HepG2 (cell line): ENCODE measurements around the gene CEP19. TPM values are rescaled to one million over a fixed set of nuclear protein-coding genes. Genes with fewer than 3 reads are reported as not detected.

Experiments
- ATRX ChIP-seq: sonication (generic); formaldehyde crosslinking; IDR thresholded peaks from 2 replicates; pipeline ENCODE4 v1.4.0; 2020; ENCODE audit warnings: missing genetic modification reagents, borderline replicate concordance
- EP300 ChIP-seq, 3 experiments: sonication (generic) in 1 of 3; formaldehyde crosslinking in 1 of 3; IDR thresholded peaks; 2 replicates each; pipeline versions ENCODE4 v1.5.1 to v1.6.1; 2011 to 2020; ENCODE audit warnings: low read depth in 2 of 3, low read length in 2 of 3, borderline replicate concordance in 1 of 3, improper control_type of control experiment in 1 of 3, mild to moderate bottlenecking in 1 of 3, missing genetic modification reagents in 1 of 3, moderate library complexity in 1 of 3
- FOXP1 ChIP-seq, 2 experiments: fragments of 450-650 bp in 1 of 2; IDR thresholded peaks; 2 replicates each; pipeline ENCODE4 v1.6.1; 2017 to 2018; ENCODE audit warnings: antibody characterized with exemption in 1 of 2
- MNT ChIP-seq: fragments of 450-650 bp; IDR thresholded peaks from 2 replicates; pipeline ENCODE4 v1.6.1; 2016
- NPAS2 ChIP-seq: sonication (generic); formaldehyde crosslinking; IDR thresholded peaks from 2 replicates; pipeline ENCODE4 v1.8.0; 2022; ENCODE audit warnings: mild to moderate bottlenecking, missing genetic modification reagents, borderline replicate concordance
- NR2F1 ChIP-seq, 2 experiments: fragments of 450-650 bp in 1 of 2; formaldehyde crosslinking in 1 of 2; IDR thresholded peaks; 2 replicates each; pipeline versions ENCODE4 v1.5.0 to v1.6.1; 2016 to 2020; ENCODE audit warnings: mild to moderate bottlenecking in 1 of 2, missing compliant biosample characterization in 1 of 2, missing genetic modification reagents in 1 of 2, moderate library complexity in 1 of 2
- PBX3 ChIP-seq: sonication (generic); formaldehyde crosslinking; IDR thresholded peaks from 2 replicates; pipeline ENCODE4 v1.8.1; 2023; ENCODE audit warnings: missing genetic modification reagents, inconsistent platforms, borderline replicate concordance
- RXRA ChIP-seq: sonication (generic); formaldehyde crosslinking; IDR thresholded peaks from 2 replicates; pipeline ENCODE4 v1.5.1; 2020; ENCODE audit warnings: missing genetic modification reagents
- SALL1 ChIP-seq: sonication (generic); formaldehyde crosslinking; IDR thresholded peaks from 2 replicates; pipeline ENCODE4 v1.8.0; 2022; ENCODE audit warnings: mild to moderate bottlenecking, missing genetic modification reagents
- SNRNP70 ChIP-seq: fragments of 200-400 bp; formaldehyde crosslinking; IDR thresholded peaks from 2 replicates; pipeline ENCODE4 v1.6.1; 2017; ENCODE audit warnings: mild to moderate bottlenecking, low read depth, low read length, moderate library complexity
- SRSF9 ChIP-seq: fragments of 200-400 bp; formaldehyde crosslinking; IDR thresholded peaks from 2 replicates; pipeline ENCODE4 v1.6.1; 2018; ENCODE audit warnings: borderline replicate concordance, mild to moderate bottlenecking, low read depth, low read length; ENCODE audit not compliant: insufficient read depth, poor library complexity, severe bottlenecking
- ZFX ChIP-seq: sonication (generic); formaldehyde crosslinking; IDR thresholded peaks from 2 replicates; pipeline ENCODE4 v1.4.0; 2020; ENCODE audit warnings: mild to moderate bottlenecking, low read depth, missing genetic modification reagents, moderate library complexity
- ZNF30 ChIP-seq: sonication (generic); formaldehyde crosslinking; IDR thresholded peaks from 2 replicates; pipeline ENCODE4 v1.5.0; 2020; ENCODE audit warnings: mild to moderate bottlenecking, missing genetic modification reagents
- ZNF564 ChIP-seq: sonication (generic); formaldehyde crosslinking; IDR thresholded peaks from 2 replicates; pipeline ENCODE4 v1.8.1; 2023; ENCODE audit warnings: mild to moderate bottlenecking, missing genetic modification reagents
- ZNF629 ChIP-seq: sonication (generic); formaldehyde crosslinking; conservative IDR thresholded peaks from 2 replicates; pipeline ENCODE4 v1.5.0; 2020; ENCODE audit warnings: missing genetic modification reagents
- ZNF660 ChIP-seq: sonication (generic); formaldehyde crosslinking; IDR thresholded peaks from 2 replicates; pipeline ENCODE4 v1.5.1; 2020; ENCODE audit warnings: mild to moderate bottlenecking, low read depth, missing genetic modification reagents, borderline replicate concordance
- ZNF674 ChIP-seq: sonication (generic); formaldehyde crosslinking; IDR thresholded peaks from 2 replicates; pipeline ENCODE4 v1.5.0; 2020; ENCODE audit warnings: low read depth, mild to moderate bottlenecking, missing genetic modification reagents
- ZNF703 ChIP-seq: sonication (generic); formaldehyde crosslinking; IDR thresholded peaks from 2 replicates; pipeline ENCODE4 v1.5.1; 2020; ENCODE audit warnings: missing genetic modification reagents, mild to moderate bottlenecking, moderate library complexity, borderline replicate concordance
- ZNF747 ChIP-seq: sonication (generic); formaldehyde crosslinking; IDR thresholded peaks from 2 replicates; pipeline ENCODE4 v1.8.1; 2023; ENCODE audit warnings: missing genetic modification reagents, mild to moderate bottlenecking, borderline replicate concordance
- ZNF777 ChIP-seq: sonication (generic); formaldehyde crosslinking; IDR thresholded peaks from 2 replicates; pipeline ENCODE4 v1.4.0; 2020; ENCODE audit warnings: missing genetic modification reagents
- polyA plus RNA-seq, 8 experiments: library from polyadenylated mRNA; depleted of rRNA in 3 of 8; stranded (reverse) in 7 of 8; unstranded in 1 of 8; fragments of >200 nt; fragmentation: Illumina TruSeq in 4 of 8; extraction: Trizol in 4 of 8; gene quantifications; 2 replicates each; pipeline versions ENCODE4 v1.2.1 to v1.2.3, GENCODE V29; 2011 to 2016; ENCODE audit warnings: low read depth in 4 of 8, missing spikeins in 1 of 8, mixed read lengths in 1 of 8; ENCODE audit not compliant: insufficient read depth in 1 of 8
- total RNA-seq, 5 experiments: library from RNA; depleted of rRNA; stranded (reverse); fragments of >200 nt; fragmentation: Illumina TruSeq; extraction: Trizol; gene quantifications; 2 replicates each; pipeline ENCODE4 v1.2.3, GENCODE V29; 2016; ENCODE audit warnings: low read depth in 1 of 5
- TF ChIP-seq, protein P1 (sequence below): sonication (generic); formaldehyde crosslinking; IDR thresholded peaks from 2 replicates; pipeline ENCODE4 v1.4.0; 2020; ENCODE audit warnings: mild to moderate bottlenecking, missing genetic modification reagents, borderline replicate concordance

CEP19 gene
- total and polyA plus RNA-seq, 2 of the 13 experiments (the other 11 are each of a cell fraction or from before 2014, with no cell fraction given), result 0.48 to 1.2 TPM

DNA sequence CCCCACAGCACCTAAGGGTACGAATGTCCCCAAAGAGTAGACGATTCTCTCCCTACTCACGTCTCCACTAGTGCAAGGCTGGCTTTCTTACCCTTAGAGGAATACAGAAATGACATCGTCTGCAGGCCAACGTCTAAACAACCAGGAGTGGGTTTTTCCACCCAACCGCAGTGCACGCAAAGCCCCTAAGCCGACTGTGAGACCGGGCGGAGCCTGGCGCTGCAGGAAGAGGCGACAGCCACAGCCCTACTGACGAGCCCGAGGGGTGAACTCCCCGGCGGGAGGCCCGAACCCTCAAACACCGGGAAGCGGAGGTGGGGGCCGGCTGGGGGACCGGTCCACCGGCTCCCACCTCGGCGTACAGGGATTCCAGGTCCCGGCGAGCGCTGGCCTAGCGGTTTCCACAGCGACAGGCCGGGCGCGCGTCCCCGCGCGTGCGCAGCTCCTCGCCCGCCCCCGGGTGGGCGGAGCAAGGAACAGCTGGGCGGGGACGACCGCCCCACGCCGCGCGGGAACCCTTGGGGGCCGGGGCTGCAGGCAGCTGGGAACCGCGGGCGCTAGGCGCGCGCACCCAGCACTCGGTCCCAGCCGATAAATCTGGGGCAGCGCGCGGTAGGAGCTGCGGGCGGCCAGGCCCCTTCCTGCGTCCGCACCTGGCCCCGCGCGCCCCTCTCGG lies at the start of gene CEP19, which contains the start of gene PIGX (continued):
- no peak for TF ChIP-seq ZNF703 (CRISPR knock-in tag)
- no peak for TF ChIP-seq FOXP1 (IDR thresholded peaks at IDR 0.05)
- no peak for TF ChIP-seq FOXP1 (CRISPR knock-in tag; IDR thresholded peaks at IDR 0.05)
- TF ChIP-seq ZNF777, result peak; percentile 51
- peak; percentile 67 for TF ChIP-seq ZFX
- TF ChIP-seq RXRA (CRISPR knock-in tag), result peak; percentile 26; the same call in 1 of the 2 replicates
- TF ChIP-seq ATRX (CRISPR knock-in tag), result no peak
- no peak for TF ChIP-seq MNT
- TF ChIP-seq ZNF747, result no peak
- no peak for TF ChIP-seq EP300 (IDR thresholded peaks at IDR 0.05; ENCODE audit: low read depth in 2 of 2, low read length in 2 of 2)
- TF ChIP-seq EP300 (CRISPR knock-in tag; IDR thresholded peaks at IDR 0.05; ENCODE audit: borderline replicate concordance), result no peak
- TF ChIP-seq ZNF660 (CRISPR knock-in tag), result no peak
- no peak for TF ChIP-seq ZNF629
- peak; percentile 53; the same call in 1 of the 2 replicates for TF ChIP-seq PBX3 (CRISPR knock-in tag)
- TF ChIP-seq SALL1 (CRISPR knock-in tag), result no peak
- TF ChIP-seq ZNF30 (CRISPR knock-in tag), result no peak
- TF ChIP-seq SNRNP70, result no peak
- TF ChIP-seq NR2F1 (CRISPR knock-in tag; IDR thresholded peaks at IDR 0.05), result no peak
- peak; percentile 66; the same call in 1 of the 2 replicates for TF ChIP-seq ZNF564 (CRISPR knock-in tag)
- TF ChIP-seq, protein P1, sequence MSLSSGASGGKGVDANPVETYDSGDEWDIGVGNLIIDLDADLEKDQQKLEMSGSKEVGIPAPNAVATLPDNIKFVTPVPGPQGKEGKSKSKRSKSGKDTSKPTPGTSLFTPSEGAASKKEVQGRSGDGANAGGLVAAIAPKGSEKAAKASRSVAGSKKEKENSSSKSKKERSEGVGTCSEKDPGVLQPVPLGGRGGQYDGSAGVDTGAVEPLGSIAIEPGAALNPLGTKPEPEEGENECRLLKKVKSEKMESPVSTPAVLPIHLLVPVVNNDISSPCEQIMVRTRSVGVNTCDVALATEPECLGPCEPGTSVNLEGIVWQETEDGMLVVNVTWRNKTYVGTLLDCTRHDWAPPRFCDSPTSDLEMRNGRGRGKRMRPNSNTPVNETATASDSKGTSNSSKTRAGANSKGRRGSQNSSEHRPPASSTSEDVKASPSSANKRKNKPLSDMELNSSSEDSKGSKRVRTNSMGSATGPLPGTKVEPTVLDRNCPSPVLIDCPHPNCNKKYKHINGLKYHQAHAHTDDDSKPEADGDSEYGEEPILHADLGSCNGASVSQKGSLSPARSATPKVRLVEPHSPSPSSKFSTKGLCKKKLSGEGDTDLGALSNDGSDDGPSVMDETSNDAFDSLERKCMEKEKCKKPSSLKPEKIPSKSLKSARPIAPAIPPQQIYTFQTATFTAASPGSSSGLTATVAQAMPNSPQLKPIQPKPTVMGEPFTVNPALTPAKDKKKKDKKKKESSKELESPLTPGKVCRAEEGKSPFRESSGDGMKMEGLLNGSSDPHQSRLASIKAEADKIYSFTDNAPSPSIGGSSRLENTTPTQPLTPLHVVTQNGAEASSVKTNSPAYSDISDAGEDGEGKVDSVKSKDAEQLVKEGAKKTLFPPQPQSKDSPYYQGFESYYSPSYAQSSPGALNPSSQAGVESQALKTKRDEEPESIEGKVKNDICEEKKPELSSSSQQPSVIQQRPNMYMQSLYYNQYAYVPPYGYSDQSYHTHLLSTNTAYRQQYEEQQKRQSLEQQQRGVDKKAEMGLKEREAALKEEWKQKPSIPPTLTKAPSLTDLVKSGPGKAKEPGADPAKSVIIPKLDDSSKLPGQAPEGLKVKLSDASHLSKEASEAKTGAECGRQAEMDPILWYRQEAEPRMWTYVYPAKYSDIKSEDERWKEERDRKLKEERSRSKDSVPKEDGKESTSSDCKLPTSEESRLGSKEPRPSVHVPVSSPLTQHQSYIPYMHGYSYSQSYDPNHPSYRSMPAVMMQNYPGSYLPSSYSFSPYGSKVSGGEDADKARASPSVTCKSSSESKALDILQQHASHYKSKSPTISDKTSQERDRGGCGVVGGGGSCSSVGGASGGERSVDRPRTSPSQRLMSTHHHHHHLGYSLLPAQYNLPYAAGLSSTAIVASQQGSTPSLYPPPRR, result no peak
- TF ChIP-seq NPAS2 (CRISPR knock-in tag), result no peak
- TF ChIP-seq ZNF674, result no peak
- TF ChIP-seq SRSF9, result no peak
